Gastrocnemius medialis (tissue), 4 donors: ENCODE measurements around the gene ZNF316.

Experiments
- CTCF ChIP-seq, 5 experiments: fragments of 450-650 bp in 3 of 5; fragments of 200-600 bp in 2 of 5; sonication (generic) in 2 of 5; IDR thresholded peaks in 4 of 5; conservative IDR thresholded peaks in 1 of 5; 1 replicate in 4 of 5; 2 replicates in 1 of 5; pipeline ENCODE4 v1.5.1; 2016 to 2019; ENCODE audit warnings: antibody characterized with exemption in 5 of 5, mild to moderate bottlenecking in 3 of 5, moderate library complexity in 3 of 5
- POLR2A ChIP-seq, 2 donors: fragments of 450-650 bp; IDR thresholded peaks; one replicate each; pipeline ENCODE4 v1.6.1; 2017; ENCODE audit warnings: antibody characterized with exemption in 2 of 2, mild to moderate bottlenecking in 2 of 2, moderate library complexity in 2 of 2

GRCh38 chr7:6624246-6624611 is 12.9 kb upstream of the ZNF316 start:
- no peak for TF ChIP-seq POLR2A (IDR thresholded peaks at IDR 0.05)
- TF ChIP-seq CTCF (IDR thresholded peaks at IDR 0.05 in 4 of 5, conservative IDR thresholded peaks at IDR 0.05 in 1 of 5) = no peak
